Panc1 (cell line): ENCODE measurements around the gene FRMD5.

ENCODE experiments used
- POLR2AphosphoS5 ChIP-seq: IDR thresholded peaks from 2 replicates; pipeline ENCODE4 v1.6.1; 2012; ENCODE audit warnings: mild to moderate bottlenecking, low read depth, low read length, moderate library complexity
- TCF7L2 ChIP-seq: IDR thresholded peaks from 2 replicates; pipeline ENCODE4 v1.6.1; 2011; ENCODE audit warnings: mild to moderate bottlenecking, low read depth, low read length, inconsistent platforms
- TF ChIP-seq, protein P1 (sequence below): fragments of 450-650 bp; IDR thresholded peaks from 2 replicates; pipeline ENCODE4 v1.5.1; 2017; ENCODE audit warnings: mild to moderate bottlenecking
- TF ChIP-seq, protein P2 (sequence below), 2 experiments: IDR thresholded peaks; 2 replicates each; pipeline ENCODE4 v1.6.1; 2011 to 2012; ENCODE audit warnings: low read depth in 2 of 2, control low read depth in 1 of 2, low read length in 1 of 2, mild to moderate bottlenecking in 1 of 2, moderate library complexity in 1 of 2; ENCODE audit not compliant: insufficient read depth in 1 of 2

DNA sequence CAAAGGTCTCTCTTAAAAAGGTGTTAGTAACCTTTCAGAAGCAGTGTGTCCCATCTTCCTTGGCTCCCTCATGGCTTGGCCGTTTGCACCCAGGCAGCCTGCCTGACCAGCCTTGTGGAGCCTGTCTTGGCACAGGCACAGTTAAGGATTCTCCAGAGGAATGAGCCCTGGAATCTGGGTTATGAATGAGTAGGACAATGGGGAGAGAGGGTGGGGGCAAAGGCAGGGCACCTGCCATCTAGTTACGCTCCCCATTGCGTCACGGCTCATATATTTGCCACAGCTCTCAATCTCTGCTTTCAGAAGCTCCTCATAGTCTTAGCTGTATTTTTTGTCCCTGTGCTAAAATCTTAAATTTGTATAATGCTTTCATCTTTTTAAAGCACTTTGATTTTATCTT is 317.7 kb downstream of the FRMD5 start:
- TF ChIP-seq POLR2AphosphoS5 (no peak), TCF7L2 (no peak)
- TF ChIP-seq, protein P1, sequence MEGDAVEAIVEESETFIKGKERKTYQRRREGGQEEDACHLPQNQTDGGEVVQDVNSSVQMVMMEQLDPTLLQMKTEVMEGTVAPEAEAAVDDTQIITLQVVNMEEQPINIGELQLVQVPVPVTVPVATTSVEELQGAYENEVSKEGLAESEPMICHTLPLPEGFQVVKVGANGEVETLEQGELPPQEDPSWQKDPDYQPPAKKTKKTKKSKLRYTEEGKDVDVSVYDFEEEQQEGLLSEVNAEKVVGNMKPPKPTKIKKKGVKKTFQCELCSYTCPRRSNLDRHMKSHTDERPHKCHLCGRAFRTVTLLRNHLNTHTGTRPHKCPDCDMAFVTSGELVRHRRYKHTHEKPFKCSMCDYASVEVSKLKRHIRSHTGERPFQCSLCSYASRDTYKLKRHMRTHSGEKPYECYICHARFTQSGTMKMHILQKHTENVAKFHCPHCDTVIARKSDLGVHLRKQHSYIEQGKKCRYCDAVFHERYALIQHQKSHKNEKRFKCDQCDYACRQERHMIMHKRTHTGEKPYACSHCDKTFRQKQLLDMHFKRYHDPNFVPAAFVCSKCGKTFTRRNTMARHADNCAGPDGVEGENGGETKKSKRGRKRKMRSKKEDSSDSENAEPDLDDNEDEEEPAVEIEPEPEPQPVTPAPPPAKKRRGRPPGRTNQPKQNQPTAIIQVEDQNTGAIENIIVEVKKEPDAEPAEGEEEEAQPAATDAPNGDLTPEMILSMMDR: no peak
- TF ChIP-seq, protein P2, sequence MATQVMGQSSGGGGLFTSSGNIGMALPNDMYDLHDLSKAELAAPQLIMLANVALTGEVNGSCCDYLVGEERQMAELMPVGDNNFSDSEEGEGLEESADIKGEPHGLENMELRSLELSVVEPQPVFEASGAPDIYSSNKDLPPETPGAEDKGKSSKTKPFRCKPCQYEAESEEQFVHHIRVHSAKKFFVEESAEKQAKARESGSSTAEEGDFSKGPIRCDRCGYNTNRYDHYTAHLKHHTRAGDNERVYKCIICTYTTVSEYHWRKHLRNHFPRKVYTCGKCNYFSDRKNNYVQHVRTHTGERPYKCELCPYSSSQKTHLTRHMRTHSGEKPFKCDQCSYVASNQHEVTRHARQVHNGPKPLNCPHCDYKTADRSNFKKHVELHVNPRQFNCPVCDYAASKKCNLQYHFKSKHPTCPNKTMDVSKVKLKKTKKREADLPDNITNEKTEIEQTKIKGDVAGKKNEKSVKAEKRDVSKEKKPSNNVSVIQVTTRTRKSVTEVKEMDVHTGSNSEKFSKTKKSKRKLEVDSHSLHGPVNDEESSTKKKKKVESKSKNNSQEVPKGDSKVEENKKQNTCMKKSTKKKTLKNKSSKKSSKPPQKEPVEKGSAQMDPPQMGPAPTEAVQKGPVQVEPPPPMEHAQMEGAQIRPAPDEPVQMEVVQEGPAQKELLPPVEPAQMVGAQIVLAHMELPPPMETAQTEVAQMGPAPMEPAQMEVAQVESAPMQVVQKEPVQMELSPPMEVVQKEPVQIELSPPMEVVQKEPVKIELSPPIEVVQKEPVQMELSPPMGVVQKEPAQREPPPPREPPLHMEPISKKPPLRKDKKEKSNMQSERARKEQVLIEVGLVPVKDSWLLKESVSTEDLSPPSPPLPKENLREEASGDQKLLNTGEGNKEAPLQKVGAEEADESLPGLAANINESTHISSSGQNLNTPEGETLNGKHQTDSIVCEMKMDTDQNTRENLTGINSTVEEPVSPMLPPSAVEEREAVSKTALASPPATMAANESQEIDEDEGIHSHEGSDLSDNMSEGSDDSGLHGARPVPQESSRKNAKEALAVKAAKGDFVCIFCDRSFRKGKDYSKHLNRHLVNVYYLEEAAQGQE (IDR thresholded peaks at IDR 0.05; ENCODE audit: insufficient read depth in 1 of 2, low read depth in 2 of 2, low read length in 1 of 2): no peak
